ENCODE data around the gene KCNRG. TPM values are rescaled to one million over a fixed set of nuclear protein-coding genes. Genes with fewer than 3 reads are reported as not detected.
A peak's percentile ranks its signal among the peaks of the same experiment; 100 is the strongest.

KCNRG gene
- total RNA-seq, 1 experiment from 2014 or later: 0.20 TPM

GRCh38 chr13:50006426-50007135 lies 8.7 kb upstream of the KCNRG start:
- Mint-ChIP-seq H3K4me3 (ENCODE audit: unreplicated experiment) (no peak overlapping the region), H3K4me1 (ENCODE audit: low read depth, unreplicated experiment) (no peaks in the 10 kb centered on the region), H3K27ac (ENCODE audit: unreplicated experiment) (peak overlapping the region; percentile 40), H3K36me3 (ENCODE audit: insufficient read depth, unreplicated experiment) (peaks cover 86% of the 10 kb centered on the region), H3K9me3 (ENCODE audit: unreplicated experiment) (no peaks in the 10 kb centered on the region), H3K27me3 (ENCODE audit: insufficient read depth, unreplicated experiment) (no peaks in the 10 kb centered on the region)
- Histone ChIP-seq H3K4me1 (peaks cover under 1% of the 10 kb centered on the region; the same call in 1 of the 2 replicates), H3K27me3 (replicated peaks; ENCODE audit: control insufficient read depth, insufficient read depth, low read length) (no peaks in the 10 kb centered on the region), H3K9me3 (no peaks in the 10 kb centered on the region), H3K4me3 (ENCODE audit: low read depth, low read length) (no peak overlapping the region), H3K36me3 (ENCODE audit: control insufficient read depth, insufficient read depth, low read length) (no peaks in the 10 kb centered on the region; the same call in none of the 2 replicates)
- ChIA-PET CTCF (no interaction called here), POLR2A (no interaction called here)
- DNase-seq: no peak
- TF ChIP-seq CTCF (IDR thresholded peaks at IDR 0.05; ENCODE audit: insufficient read depth in 1 of 2, low read depth in 1 of 2, low read length in 1 of 2, severe bottlenecking in 1 of 2, unreplicated experiment in 1 of 2): no peak
- intact Hi-C loops (cut with micrococcal nuclease; ENCODE audit: unreplicated experiment): no loop called here
- BruUV-seq (replicated peaks): no TSS peak

- H3K4me3 ChIP-seq (ENCODE audit: low read depth, low read length): no peak overlapping the region
- CTCF ChIA-PET: no interaction called here
- no TSS peak for BruUV-seq (replicated peaks)
- Mint-ChIP-seq H3K4me1 (ENCODE audit: low read depth, unreplicated experiment) (no peaks in the 10 kb centered on the region), H3K9me3 (ENCODE audit: unreplicated experiment) (no peaks in the 10 kb centered on the region), H3K36me3 (ENCODE audit: insufficient read depth, unreplicated experiment) (peaks cover 70% of the 10 kb centered on the region), H3K27me3 (ENCODE audit: insufficient read depth, unreplicated experiment) (no peaks in the 10 kb centered on the region), H3K27ac (ENCODE audit: unreplicated experiment) (no peak overlapping the region), H3K4me3 (ENCODE audit: unreplicated experiment) (no peak overlapping the region)
- POLR2A ChIA-PET: no interaction called here
- no peak for TF ChIP-seq CTCF (IDR thresholded peaks at IDR 0.05; ENCODE audit: insufficient read depth in 1 of 2, low read depth in 1 of 2, low read length in 1 of 2, severe bottlenecking in 1 of 2, unreplicated experiment in 1 of 2)
- H3K9me3 ChIP-seq: no peaks in the 10 kb centered on the region
- no peaks in the 10 kb centered on the region for H3K27me3 ChIP-seq (replicated peaks; ENCODE audit: control insufficient read depth, insufficient read depth, low read length)
- H3K4me1 ChIP-seq: no peaks in the 10 kb centered on the region
- no peak for DNase-seq
- no peaks in the 10 kb centered on the region; the same call in none of the 2 replicates for H3K36me3 ChIP-seq (ENCODE audit: control insufficient read depth, insufficient read depth, low read length)
- intact Hi-C loops (cut with micrococcal nuclease; ENCODE audit: unreplicated experiment): no loop called here
These were observed 3.8 kb upstream of the KCNRG start for GRCh38 chr13:50011461-50011860.

- Mint-ChIP-seq H3K36me3 (ENCODE audit: insufficient read depth, unreplicated experiment) (peaks cover 60% of the 10 kb centered on the region), H3K27ac (ENCODE audit: unreplicated experiment) (no peak overlapping the region), H3K4me1 (ENCODE audit: low read depth, unreplicated experiment) (no peaks in the 10 kb centered on the region), H3K27me3 (ENCODE audit: insufficient read depth, unreplicated experiment) (no peaks in the 10 kb centered on the region), H3K9me3 (ENCODE audit: unreplicated experiment) (no peaks in the 10 kb centered on the region), H3K4me3 (ENCODE audit: unreplicated experiment) (no peak overlapping the region)
- Histone ChIP-seq H3K4me3 (ENCODE audit: low read depth, low read length) (no peak overlapping the region), H3K36me3 (ENCODE audit: control insufficient read depth, insufficient read depth, low read length) (no peaks in the 10 kb centered on the region; the same call in none of the 2 replicates), H3K9me3 (no peaks in the 10 kb centered on the region), H3K27me3 (replicated peaks; ENCODE audit: control insufficient read depth, insufficient read depth, low read length) (no peaks in the 10 kb centered on the region), H3K4me1 (no peaks in the 10 kb centered on the region)
- no peak for TF ChIP-seq CTCF (IDR thresholded peaks at IDR 0.05; ENCODE audit: insufficient read depth in 1 of 2, low read depth in 1 of 2, low read length in 1 of 2, severe bottlenecking in 1 of 2, unreplicated experiment in 1 of 2)
- intact Hi-C loops (cut with micrococcal nuclease; ENCODE audit: unreplicated experiment): no loop called here
- DNase-seq: no peak
- BruUV-seq (replicated peaks): TSS peak; percentile 24
- CTCF ChIA-PET: no interaction called here
- POLR2A ChIA-PET: interaction anchor here (0.6 kb wide), 1 partner anchor 166 kb away, joined by 4 read pairs; no protein-coding TSS in a partner anchor
These were observed 2.7 kb upstream of the KCNRG start for GRCh38 chr13:50012396-50013169.

Data from Caco-2 (cell line).